Breast epithelium (tissue), 4 donors: Measurements from ENCODE around the gene SETD7. TPM values are rescaled to one million over a fixed set of nuclear protein-coding genes. Genes with fewer than 3 reads are reported as not detected.
A peak's percentile ranks its signal among the peaks of the same experiment; 100 is the strongest.

ENCODE experiments used
- DNase-seq, 2 donors: peaks; one replicate each; pipeline ENCODE4 v3.0.0-alpha.2; 2019; ENCODE audit warnings: low spot score in 2 of 2
- H3K27ac ChIP-seq, 2 donors: fragments of 200-600 bp; sonication (generic) in 1 of 2; one replicate each; pipeline ENCODE4 v1.5.1; 2016 to 2019; ENCODE audit warnings: mild to moderate bottlenecking in 1 of 2
- H3K27me3 ChIP-seq, 2 donors: fragments of 200-600 bp; sonication (generic) in 1 of 2; one replicate each; pipeline versions ENCODE4 v1.5.1 to v1.6.0; 2017 to 2019; ENCODE audit warnings: control low read depth in 1 of 2, mild to moderate bottlenecking in 1 of 2
- H3K36me3 ChIP-seq: fragments of 200-600 bp; one replicate; pipeline ENCODE4 v1.5.1; 2019
- H3K4me1 ChIP-seq, 2 donors: fragments of 200-600 bp; sonication (generic); one replicate each; pipeline ENCODE4 v1.5.1; 2016 to 2019; ENCODE audit warnings: control low read depth in 1 of 2
- H3K4me3 ChIP-seq, 3 donors: fragments of 200-600 bp; sonication (generic); 1 replicate in 2 of 3; 2 replicates in 1 of 3; pipeline ENCODE4 v1.5.1; 2016 to 2019; ENCODE audit warnings: mild to moderate bottlenecking in 3 of 3, moderate library complexity in 2 of 3
- H3K9me3 ChIP-seq, 2 donors: fragments of 200-600 bp; sonication (generic) in 1 of 2; one replicate each; pipeline ENCODE4 v1.5.1; 2016 to 2019; ENCODE audit warnings: control low read depth in 1 of 2
- POLR2A ChIP-seq: fragments of 450-650 bp; IDR thresholded peaks from one replicate; pipeline ENCODE4 v1.6.1; 2016; ENCODE audit warnings: antibody characterized with exemption, mild to moderate bottlenecking, moderate library complexity
- POLR2AphosphoS5 ChIP-seq, 3 donors: sonication (generic); formaldehyde crosslinking; IDR thresholded peaks; one replicate each; pipeline ENCODE4 v1.6.1; 2017; ENCODE audit warnings: antibody characterized with exemption in 3 of 3
- intact Hi-C: fragments of 100-400 bp; cut with DNase I; formaldehyde crosslinking; loops from one replicate; pipeline ENCODE4 v1.15.1; 2023; ENCODE audit warnings: low total_unique reads
- total RNA-seq, 3 donors: library from RNA; depleted of rRNA; stranded (reverse); fragments of >200 nt; gene quantifications; one replicate each; pipeline ENCODE4 v1.1.0, GENCODE V29; 2016
- TF ChIP-seq, protein P1 (sequence below), 3 donors: fragments of 450-650 bp; IDR thresholded peaks; one replicate each; pipeline ENCODE4 v1.5.1; 2016 to 2017; ENCODE audit warnings: antibody characterized with exemption in 3 of 3, mild to moderate bottlenecking in 3 of 3, moderate library complexity in 3 of 3

SETD7 gene
- total RNA-seq, 3 donors from 2014 or later: 54.9 to 100 (median 63.6) TPM

DNA sequence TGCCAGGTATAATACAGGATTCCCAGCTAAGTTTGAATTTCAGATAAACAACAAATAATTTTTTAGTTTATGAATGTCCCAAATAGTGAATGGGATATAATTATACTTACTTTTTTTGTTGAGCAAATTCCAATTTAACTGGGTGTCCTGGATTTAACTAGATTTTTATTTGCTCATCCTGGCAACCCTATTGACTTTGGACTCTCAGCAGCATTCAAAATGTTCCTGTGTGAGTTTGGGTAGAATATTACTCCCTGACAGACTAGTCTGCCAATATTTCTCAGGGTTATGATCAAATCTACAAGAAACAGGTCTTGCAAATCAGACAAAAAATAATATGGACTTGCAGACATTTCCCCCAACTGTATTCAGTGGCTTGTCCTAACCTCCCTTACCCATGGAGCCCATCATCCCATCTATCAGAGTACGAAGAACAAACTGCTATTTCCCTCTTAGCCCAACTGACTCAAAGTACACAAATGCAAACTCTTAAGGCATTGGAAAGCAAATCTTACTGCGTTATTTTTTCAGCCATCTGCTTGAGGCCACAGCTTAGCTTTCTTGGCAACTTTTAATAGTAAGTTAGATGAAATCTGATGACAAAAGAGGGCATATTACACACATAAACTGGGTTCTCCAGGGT lies 20.7 kb downstream of the SETD7 start:
- H3K9me3 ChIP-seq: no peaks in the 10 kb centered on the region
- no peak for DNase-seq
- intact Hi-C loops: no loop called here
- TF ChIP-seq, protein P1, sequence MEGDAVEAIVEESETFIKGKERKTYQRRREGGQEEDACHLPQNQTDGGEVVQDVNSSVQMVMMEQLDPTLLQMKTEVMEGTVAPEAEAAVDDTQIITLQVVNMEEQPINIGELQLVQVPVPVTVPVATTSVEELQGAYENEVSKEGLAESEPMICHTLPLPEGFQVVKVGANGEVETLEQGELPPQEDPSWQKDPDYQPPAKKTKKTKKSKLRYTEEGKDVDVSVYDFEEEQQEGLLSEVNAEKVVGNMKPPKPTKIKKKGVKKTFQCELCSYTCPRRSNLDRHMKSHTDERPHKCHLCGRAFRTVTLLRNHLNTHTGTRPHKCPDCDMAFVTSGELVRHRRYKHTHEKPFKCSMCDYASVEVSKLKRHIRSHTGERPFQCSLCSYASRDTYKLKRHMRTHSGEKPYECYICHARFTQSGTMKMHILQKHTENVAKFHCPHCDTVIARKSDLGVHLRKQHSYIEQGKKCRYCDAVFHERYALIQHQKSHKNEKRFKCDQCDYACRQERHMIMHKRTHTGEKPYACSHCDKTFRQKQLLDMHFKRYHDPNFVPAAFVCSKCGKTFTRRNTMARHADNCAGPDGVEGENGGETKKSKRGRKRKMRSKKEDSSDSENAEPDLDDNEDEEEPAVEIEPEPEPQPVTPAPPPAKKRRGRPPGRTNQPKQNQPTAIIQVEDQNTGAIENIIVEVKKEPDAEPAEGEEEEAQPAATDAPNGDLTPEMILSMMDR (IDR thresholded peaks at IDR 0.05): no peak
- TF ChIP-seq POLR2AphosphoS5 (IDR thresholded peaks at IDR 0.05): no peak
- TF ChIP-seq POLR2A: no peak
- H3K4me1 ChIP-seq: no peaks in the 10 kb centered on the region
- no peaks in the 10 kb centered on the region for H3K27me3 ChIP-seq
- H3K27ac ChIP-seq: peak overlapping the region in 1 of 2 donors; percentile 23
- H3K4me3 ChIP-seq: no peak overlapping the region
- H3K36me3 ChIP-seq: no peaks in the 10 kb centered on the region

DNA sequence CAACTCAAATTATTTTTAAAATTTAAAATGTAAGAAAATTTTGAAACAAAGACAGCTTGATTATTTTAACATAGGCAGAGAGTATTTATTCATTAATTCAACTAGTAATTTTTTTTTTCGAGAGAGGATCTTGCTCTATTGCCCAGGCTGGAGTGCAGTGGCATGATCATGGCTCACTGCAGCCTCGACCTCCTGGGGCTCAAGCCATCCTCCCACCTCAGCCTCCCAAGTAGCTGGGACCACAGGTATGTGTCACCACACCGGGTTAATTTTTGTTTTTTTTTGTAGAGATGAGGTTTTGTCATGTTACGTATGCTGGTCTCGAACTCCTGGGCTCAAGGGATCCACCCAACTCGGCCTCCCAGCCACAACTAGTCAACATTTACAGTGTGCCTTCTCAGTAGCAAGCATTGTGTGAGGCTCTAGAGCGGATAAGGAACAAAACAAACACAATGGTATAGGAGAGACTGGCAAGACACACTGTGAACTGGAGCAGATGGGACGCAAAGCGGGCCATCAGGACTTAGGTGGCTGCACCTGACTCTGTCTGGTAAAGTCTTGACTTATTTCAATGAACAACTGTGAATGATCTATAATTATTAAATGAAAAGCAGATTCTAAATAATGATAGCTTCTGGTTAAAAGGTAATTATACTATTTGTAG lies 21.6 kb downstream of the SETD7 start:
- TF ChIP-seq POLR2AphosphoS5 (IDR thresholded peaks at IDR 0.05) (no peak), POLR2A (no peak)
- TF ChIP-seq, protein P1 (IDR thresholded peaks at IDR 0.05): no peak
- Histone ChIP-seq H3K4me1 (no peaks in the 10 kb centered on the region), H3K9me3 (no peaks in the 10 kb centered on the region), H3K36me3 (no peaks in the 10 kb centered on the region), H3K27me3 (no peaks in the 10 kb centered on the region), H3K4me3 (no peak overlapping the region), H3K27ac (peak overlapping the region in 1 of 2 donors; percentile 40)
- intact Hi-C loops: no loop called here
- DNase-seq: no peak

DNA sequence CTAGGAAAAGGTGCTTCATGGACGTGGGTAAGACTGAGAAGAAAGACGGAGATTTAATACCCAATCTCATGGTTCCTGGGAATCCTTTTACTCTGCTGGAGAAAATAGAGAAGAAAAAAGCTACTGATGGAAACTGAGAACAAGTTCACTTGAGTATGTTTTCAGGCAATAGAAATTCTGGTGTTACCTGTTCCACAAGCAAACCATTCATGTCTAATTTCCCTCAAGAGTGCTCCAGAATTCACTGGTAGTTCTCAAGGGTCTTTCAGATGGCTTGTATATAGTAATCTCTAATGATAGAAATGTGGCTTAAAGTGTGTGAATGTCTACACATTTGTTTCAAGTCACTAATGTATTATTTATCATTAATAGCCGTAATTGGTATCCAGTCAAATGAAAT lies 22.5 kb downstream of the SETD7 start:
- intact Hi-C loops: no loop called here
- no peaks in the 10 kb centered on the region for H3K36me3 ChIP-seq
- no peak overlapping the region for H3K4me3 ChIP-seq
- H3K27ac ChIP-seq: no peak overlapping the region
- H3K9me3 ChIP-seq: no peaks in the 10 kb centered on the region
- TF ChIP-seq POLR2AphosphoS5 (IDR thresholded peaks at IDR 0.05): no peak
- TF ChIP-seq, protein P1 (IDR thresholded peaks at IDR 0.05): no peak
- TF ChIP-seq POLR2A: no peak
- DNase-seq: no peak
- H3K4me1 ChIP-seq: no peaks in the 10 kb centered on the region
- H3K27me3 ChIP-seq: no peaks in the 10 kb centered on the region

DNA sequence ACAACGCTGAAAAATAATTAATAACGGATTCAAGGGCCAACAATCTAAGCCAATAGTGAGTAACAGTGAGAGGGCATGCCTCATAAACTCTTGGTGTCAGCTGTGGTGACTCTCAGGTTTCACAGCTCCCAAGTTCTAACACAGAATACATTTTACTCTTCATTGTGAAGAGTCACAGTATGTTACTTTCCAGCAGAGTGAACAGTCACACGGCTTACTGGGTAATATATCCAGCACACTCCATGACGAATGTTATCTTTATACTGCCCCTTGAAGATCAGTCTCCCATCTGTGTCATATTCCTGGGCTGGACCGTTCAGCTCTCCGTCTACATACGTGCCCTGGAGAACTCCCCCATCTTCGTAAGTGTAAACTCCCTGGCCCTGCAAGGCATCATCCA lies 23.1 kb downstream of the SETD7 start:
- TF ChIP-seq POLR2A: no peak
- TF ChIP-seq, protein P1 (IDR thresholded peaks at IDR 0.05): no peak
- no peak for TF ChIP-seq POLR2AphosphoS5 (IDR thresholded peaks at IDR 0.05)
- H3K27ac ChIP-seq: no peak overlapping the region
- H3K9me3 ChIP-seq: no peaks in the 10 kb centered on the region
- no peak overlapping the region for H3K4me3 ChIP-seq
- DNase-seq: no peak
- intact Hi-C loops: no loop called here
- H3K36me3 ChIP-seq: no peaks in the 10 kb centered on the region
- no peaks in the 10 kb centered on the region for H3K27me3 ChIP-seq
- no peaks in the 10 kb centered on the region for H3K4me1 ChIP-seq

DNA sequence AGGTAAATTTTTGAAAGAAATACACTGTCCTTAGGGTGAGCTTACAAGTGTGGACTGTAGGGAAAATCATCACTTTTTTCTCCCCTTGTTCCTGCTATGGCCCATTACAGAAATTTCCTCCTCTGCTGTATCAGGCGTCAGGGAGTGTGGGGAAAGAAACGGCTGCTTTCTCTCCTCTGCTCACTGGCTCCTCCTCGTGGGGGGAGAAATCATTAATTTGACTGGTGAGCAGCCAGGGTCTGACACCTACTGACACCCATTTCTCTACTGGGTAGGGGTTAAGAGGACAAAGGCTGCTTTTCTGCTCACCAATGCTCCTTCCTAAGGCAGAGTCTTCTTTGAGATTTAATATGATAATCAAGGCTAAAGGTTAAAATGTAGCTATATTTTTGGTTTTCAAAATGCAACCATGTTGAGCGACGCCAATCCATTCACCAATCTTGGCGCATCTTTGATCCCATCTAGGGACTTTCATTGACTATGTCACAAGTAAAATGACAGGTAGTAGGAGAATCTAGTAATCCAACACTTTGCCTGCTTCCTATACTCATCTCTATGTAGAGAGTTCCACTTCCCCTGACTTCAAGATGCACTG lies 25.1 kb downstream of the SETD7 start:
- TF ChIP-seq POLR2A: no peak
- TF ChIP-seq, protein P1 (IDR thresholded peaks at IDR 0.05): peak in 1 of 3 donors; percentile 22
- intact Hi-C loops: no loop called here
- no peaks in the 10 kb centered on the region for H3K27me3 ChIP-seq
- no peaks in the 10 kb centered on the region for H3K4me1 ChIP-seq
- H3K9me3 ChIP-seq: no peaks in the 10 kb centered on the region
- H3K4me3 ChIP-seq: no peak overlapping the region
- H3K27ac ChIP-seq: no peak overlapping the region
- DNase-seq: no peak
- no peaks in the 10 kb centered on the region for H3K36me3 ChIP-seq
